ENCODE data around the gene PRKAA2. TPM values are rescaled to one million over a fixed set of nuclear protein-coding genes. Genes with fewer than 3 reads are reported as not detected.

PRKAA2 gene
- total RNA-seq, 2 experiments from 2014 or later: not detected

DNA sequence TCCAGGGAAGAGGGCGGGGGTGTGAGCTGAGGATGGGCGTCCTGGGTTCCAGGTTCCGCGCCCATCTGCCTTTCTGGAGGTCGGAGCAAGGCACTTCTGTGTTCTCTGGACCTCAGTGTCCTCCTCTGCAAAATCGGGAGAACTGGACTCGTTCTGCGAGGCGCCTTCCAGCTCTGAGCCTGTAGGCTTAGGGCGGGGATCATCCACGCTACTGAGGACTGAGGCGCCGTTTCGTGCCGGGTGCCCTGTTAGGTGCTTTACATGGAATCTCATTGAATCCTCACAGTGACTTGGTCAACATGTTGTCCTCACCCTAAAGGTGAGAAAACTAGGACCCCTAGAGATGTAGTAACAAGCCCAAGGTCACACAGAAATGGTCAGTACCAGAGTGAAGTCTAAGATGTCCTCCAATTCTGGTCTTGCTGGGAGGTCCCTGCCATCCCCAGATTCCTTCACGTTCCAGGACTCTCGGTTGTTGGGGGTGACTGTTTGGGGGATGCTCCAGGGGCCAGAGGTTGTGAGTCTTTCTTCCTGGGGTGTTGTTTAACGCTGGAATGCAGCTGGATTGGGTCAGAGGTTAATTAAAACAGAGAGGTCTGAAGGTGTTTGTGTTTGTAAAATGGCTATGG lies 677 bp downstream of the PRKAA2 start:
- POLR2A ChIA-PET: interaction anchor here (0.6 kb wide), 1 partner anchor 1950 kb away, joined by 4 read pairs; no protein-coding TSS in a partner anchor
- no peak for DNase-seq (ENCODE audit: low spot score)
- intact Hi-C loops (cut with micrococcal nuclease; ENCODE audit: unreplicated experiment): no loop called here
- H3K9me2 ChIP-seq (ENCODE audit: insufficient read depth, low read length): no peaks in the 10 kb centered on the region
- no peaks in the 10 kb centered on the region for H3K79me2 ChIP-seq (ENCODE audit: insufficient read depth, low read depth, low read length)
- no TSS peak for BruUV-seq (replicated peaks)
- no peak overlapping the region for H2AFZ ChIP-seq (ENCODE audit: low read length)
- CTCF ChIA-PET (ENCODE audit: unreplicated experiment): no interaction called here
- TF ChIP-seq EZH2phosphoT487 (IDR thresholded peaks at IDR 0.05; ENCODE audit: borderline replicate concordance, low read depth, low read length): no peak
- TF ChIP-seq, protein P1, sequence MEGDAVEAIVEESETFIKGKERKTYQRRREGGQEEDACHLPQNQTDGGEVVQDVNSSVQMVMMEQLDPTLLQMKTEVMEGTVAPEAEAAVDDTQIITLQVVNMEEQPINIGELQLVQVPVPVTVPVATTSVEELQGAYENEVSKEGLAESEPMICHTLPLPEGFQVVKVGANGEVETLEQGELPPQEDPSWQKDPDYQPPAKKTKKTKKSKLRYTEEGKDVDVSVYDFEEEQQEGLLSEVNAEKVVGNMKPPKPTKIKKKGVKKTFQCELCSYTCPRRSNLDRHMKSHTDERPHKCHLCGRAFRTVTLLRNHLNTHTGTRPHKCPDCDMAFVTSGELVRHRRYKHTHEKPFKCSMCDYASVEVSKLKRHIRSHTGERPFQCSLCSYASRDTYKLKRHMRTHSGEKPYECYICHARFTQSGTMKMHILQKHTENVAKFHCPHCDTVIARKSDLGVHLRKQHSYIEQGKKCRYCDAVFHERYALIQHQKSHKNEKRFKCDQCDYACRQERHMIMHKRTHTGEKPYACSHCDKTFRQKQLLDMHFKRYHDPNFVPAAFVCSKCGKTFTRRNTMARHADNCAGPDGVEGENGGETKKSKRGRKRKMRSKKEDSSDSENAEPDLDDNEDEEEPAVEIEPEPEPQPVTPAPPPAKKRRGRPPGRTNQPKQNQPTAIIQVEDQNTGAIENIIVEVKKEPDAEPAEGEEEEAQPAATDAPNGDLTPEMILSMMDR (conservative IDR thresholded peaks at IDR 0.05; ENCODE audit: low read length): no peak
- H3K36me3 ChIP-seq (ENCODE audit: insufficient read depth, low read length): no peaks in the 10 kb centered on the region
- no peak overlapping the region for H3K4me3 ChIP-seq (ENCODE audit: low read depth, low read length, poor library complexity, severe bottlenecking)
- H3K27ac ChIP-seq (ENCODE audit: low read depth, low read length, poor library complexity, severe bottlenecking): no peak overlapping the region
- no peaks in the 10 kb centered on the region for H3K4me1 ChIP-seq (ENCODE audit: insufficient read depth, low read length, poor library complexity, severe bottlenecking)
- H3K4me2 ChIP-seq (ENCODE audit: low read length): no peak overlapping the region
- H3K9me3 ChIP-seq (ENCODE audit: low read length): no peaks in the 10 kb centered on the region
- H4K20me1 ChIP-seq (ENCODE audit: insufficient read depth, low read length): no peaks in the 10 kb centered on the region

DNA sequence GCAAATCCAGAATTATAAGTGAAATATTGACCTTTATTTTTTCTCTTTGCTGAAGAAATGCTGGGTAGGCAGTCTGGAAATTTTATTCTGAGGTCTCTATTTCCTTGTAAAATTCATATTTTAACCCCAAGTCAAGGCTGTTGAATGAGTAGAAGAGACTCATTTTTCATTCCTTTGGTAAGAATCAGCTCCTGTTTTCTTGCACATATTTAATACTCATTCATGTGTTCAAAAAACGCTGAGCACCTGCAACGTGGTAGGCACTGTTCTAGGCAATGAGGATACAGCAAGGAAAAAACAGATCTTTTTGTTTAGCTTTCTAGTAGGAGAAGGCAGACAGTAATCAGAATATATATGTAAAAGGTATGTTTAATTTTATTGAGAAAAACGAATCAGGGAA lies 1.5 kb downstream of the PRKAA2 start:
- ChIA-PET CTCF (ENCODE audit: unreplicated experiment) (no interaction called here), POLR2A (interaction anchor here (0.6 kb wide), 1 partner anchor 1950 kb away, joined by 4 read pairs; no protein-coding TSS in a partner anchor)
- H3K27ac ChIP-seq (ENCODE audit: low read depth, low read length, poor library complexity, severe bottlenecking): no peak overlapping the region
- H3K4me2 ChIP-seq (ENCODE audit: low read length): no peak overlapping the region
- DNase-seq (ENCODE audit: low spot score): no peak
- no peaks in the 10 kb centered on the region for H3K9me2 ChIP-seq (ENCODE audit: insufficient read depth, low read length)
- no peaks in the 10 kb centered on the region for H3K79me2 ChIP-seq (ENCODE audit: insufficient read depth, low read depth, low read length)
- no peaks in the 10 kb centered on the region for H3K9me3 ChIP-seq (ENCODE audit: low read length)
- H3K4me3 ChIP-seq (ENCODE audit: low read depth, low read length, poor library complexity, severe bottlenecking): no peak overlapping the region
- no peak for TF ChIP-seq EZH2phosphoT487 (IDR thresholded peaks at IDR 0.05; ENCODE audit: borderline replicate concordance, low read depth, low read length)
- TF ChIP-seq, protein P1 (conservative IDR thresholded peaks at IDR 0.05; ENCODE audit: low read length): no peak
- BruUV-seq (replicated peaks): no TSS peak
- H3K4me1 ChIP-seq (ENCODE audit: insufficient read depth, low read length, poor library complexity, severe bottlenecking): no peaks in the 10 kb centered on the region
- H4K20me1 ChIP-seq (ENCODE audit: insufficient read depth, low read length): no peaks in the 10 kb centered on the region
- H2AFZ ChIP-seq (ENCODE audit: low read length): no peak overlapping the region
- intact Hi-C loops (cut with micrococcal nuclease; ENCODE audit: unreplicated experiment): no loop called here
- H3K36me3 ChIP-seq (ENCODE audit: insufficient read depth, low read length): no peaks in the 10 kb centered on the region

DNA sequence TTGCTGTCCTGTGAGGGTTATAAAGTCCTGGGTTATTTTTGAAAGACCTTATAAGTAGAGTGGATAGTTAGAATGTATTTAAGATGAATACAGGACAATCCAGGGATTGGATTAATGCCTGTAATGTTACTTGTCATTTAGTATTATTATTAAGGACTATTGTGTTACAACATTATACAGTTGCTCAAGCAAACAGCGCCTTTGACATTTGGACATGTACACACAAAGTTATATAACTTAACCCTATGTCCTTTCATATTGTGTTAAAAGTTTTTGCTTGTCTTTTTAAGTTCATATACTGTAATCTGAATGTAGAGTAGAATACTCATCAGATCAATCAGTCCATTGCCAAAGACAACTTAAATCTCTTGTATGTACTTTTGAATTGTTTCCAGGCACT lies 2.0 kb downstream of the PRKAA2 start:
- no TSS peak for BruUV-seq (replicated peaks)
- ChIA-PET POLR2A (no interaction called here), CTCF (ENCODE audit: unreplicated experiment) (no interaction called here)
- Histone ChIP-seq H3K4me3 (ENCODE audit: low read depth, low read length, poor library complexity, severe bottlenecking) (no peak overlapping the region), H3K79me2 (ENCODE audit: insufficient read depth, low read depth, low read length) (no peaks in the 10 kb centered on the region), H3K4me2 (ENCODE audit: low read length) (no peak overlapping the region), H3K9me2 (ENCODE audit: insufficient read depth, low read length) (no peaks in the 10 kb centered on the region), H3K36me3 (ENCODE audit: insufficient read depth, low read length) (no peaks in the 10 kb centered on the region), H3K4me1 (ENCODE audit: insufficient read depth, low read length, poor library complexity, severe bottlenecking) (no peaks in the 10 kb centered on the region), H4K20me1 (ENCODE audit: insufficient read depth, low read length) (no peaks in the 10 kb centered on the region), H3K27ac (ENCODE audit: low read depth, low read length, poor library complexity, severe bottlenecking) (no peak overlapping the region), H2AFZ (ENCODE audit: low read length) (no peak overlapping the region), H3K9me3 (ENCODE audit: low read length) (no peaks in the 10 kb centered on the region)
- no peak for TF ChIP-seq EZH2phosphoT487 (IDR thresholded peaks at IDR 0.05; ENCODE audit: borderline replicate concordance, low read depth, low read length)
- TF ChIP-seq, protein P1 (conservative IDR thresholded peaks at IDR 0.05; ENCODE audit: low read length): no peak
- DNase-seq (ENCODE audit: low spot score): no peak
- intact Hi-C loops (cut with micrococcal nuclease; ENCODE audit: unreplicated experiment): no loop called here

Measured in OCI-LY7 (cell line).